Right cardiac atrium (tissue), 5 donors: Measurements from ENCODE around the gene ENTPD8. TPM values are rescaled to one million over a fixed set of nuclear protein-coding genes. Genes with fewer than 3 reads are reported as not detected.

Source experiments
- ATAC-seq, 2 donors: fragments of 200-7000 bp; cut with Tn5 transposase; one replicate each; pipeline versions ENCODE4 v1.8.0 to v1.9.1; 2020; ENCODE audit warnings: moderate library complexity in 2 of 2, mild to moderate bottlenecking in 1 of 2
- DNase-seq, 3 donors: peaks; one replicate each; pipeline ENCODE4 v3.0.0-alpha.2; 2020
- H3K27ac ChIP-seq: one replicate; pipeline ENCODE4 v1.5.1; 2013; ENCODE audit warnings: mild to moderate bottlenecking, low read length, control low read depth, moderate library complexity
- H3K27me3 ChIP-seq: one replicate; pipeline ENCODE4 v1.6.1; 2013; ENCODE audit not compliant: control insufficient read depth, insufficient read depth
- H3K4me1 ChIP-seq: one replicate; pipeline ENCODE4 v1.6.1; 2013; ENCODE audit warnings: low read length; ENCODE audit not compliant: control insufficient read depth, insufficient read depth
- H3K4me3 ChIP-seq: one replicate; pipeline ENCODE4 v1.5.1; 2013; ENCODE audit warnings: low read length, control low read depth
- H3K9me3 ChIP-seq: one replicate; pipeline ENCODE4 v1.6.1; 2013; ENCODE audit warnings: low read length; ENCODE audit not compliant: control insufficient read depth
- WGBS: extraction: QIAGEN DNeasy Blood & Tissue Kit; methylation state at CpG from one replicate; pipeline ENCODE4 v1.1.7; 2013; 5-methylcytosine and 5-hydroxymethylcytosine counted together
- intact Hi-C, 4 donors: fragments of 100-400 bp; cut with DNase I; formaldehyde crosslinking; loops; one replicate each; pipeline versions ENCODE4 v1.11.0 to v1.14.0; 2022 to 2023
- polyA plus RNA-seq: library from polyadenylated mRNA; stranded (reverse); fragments of 200-250 nt; gene quantifications from one replicate; pipeline ENCODE4 v1.2.3, GENCODE V29; 2013
- total RNA-seq, 4 donors: library from RNA; stranded (reverse); fragmentation: NEBNext Ultra II Directional; extraction: Animal tissue kit (Norgen Biotek cat#: 25700); gene quantifications; one replicate each; pipeline ENCODE4 v1.2.1, GENCODE V29; 2021
- donor health status: healthy with polysubstance abuse.
- donor health status: DM: no; HTN: yes; CAD: no.
- donor health status: DM: no; HTN: no; CAD: no.
- donor health status: DM: no; HTN: yes; CAD: no; lungs with severe emphysema.
- donor health status: DM: yes; HTN: yes; CAD: no.

ENTPD8 gene
- total and polyA plus RNA-seq, 5 donors, result not detected

DNA sequence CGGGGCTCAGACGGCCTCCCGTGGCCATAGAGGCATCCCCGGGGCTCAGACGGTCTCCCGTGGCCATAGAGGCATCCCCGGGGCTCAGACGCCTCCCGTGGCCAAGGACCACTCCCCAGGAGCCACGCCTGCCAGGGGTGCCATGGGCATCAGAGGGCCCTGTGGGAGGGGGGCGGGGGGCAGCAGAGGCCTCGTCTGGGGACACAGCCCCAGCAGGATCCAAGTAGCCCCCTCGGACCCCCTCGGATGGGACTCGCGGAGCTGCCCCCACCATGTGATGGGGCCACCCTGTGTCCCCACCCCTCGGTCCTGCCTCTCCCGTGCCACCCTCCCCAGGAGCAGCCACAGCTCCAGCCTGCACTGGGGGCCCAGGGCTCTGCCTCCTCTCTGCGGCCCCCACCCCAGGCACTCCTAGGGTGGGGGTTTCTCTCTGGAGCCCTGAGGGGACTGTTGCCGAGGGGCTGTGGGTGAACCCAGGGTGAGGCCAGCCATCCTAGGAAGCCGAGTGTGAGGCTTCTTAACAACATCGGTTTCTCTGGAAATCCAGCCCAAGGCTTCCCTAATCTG, 2.5 kb downstream of the ENTPD8 start:
- WGBS, result 83% methylated on average over 22 of the region's 22 CpGs
- no peaks in the 10 kb centered on the region for H3K4me1 ChIP-seq
- ATAC-seq (no peak), DNase-seq (peak; percentile 10 to 58 (median 32))
- no peaks in the 10 kb centered on the region for H3K9me3 ChIP-seq
- intact Hi-C loops, result no loop called here
- no peak overlapping the region for H3K27ac ChIP-seq
- H3K27me3 ChIP-seq, result no peaks in the 10 kb centered on the region
- H3K4me3 ChIP-seq, result no peak overlapping the region

DNA sequence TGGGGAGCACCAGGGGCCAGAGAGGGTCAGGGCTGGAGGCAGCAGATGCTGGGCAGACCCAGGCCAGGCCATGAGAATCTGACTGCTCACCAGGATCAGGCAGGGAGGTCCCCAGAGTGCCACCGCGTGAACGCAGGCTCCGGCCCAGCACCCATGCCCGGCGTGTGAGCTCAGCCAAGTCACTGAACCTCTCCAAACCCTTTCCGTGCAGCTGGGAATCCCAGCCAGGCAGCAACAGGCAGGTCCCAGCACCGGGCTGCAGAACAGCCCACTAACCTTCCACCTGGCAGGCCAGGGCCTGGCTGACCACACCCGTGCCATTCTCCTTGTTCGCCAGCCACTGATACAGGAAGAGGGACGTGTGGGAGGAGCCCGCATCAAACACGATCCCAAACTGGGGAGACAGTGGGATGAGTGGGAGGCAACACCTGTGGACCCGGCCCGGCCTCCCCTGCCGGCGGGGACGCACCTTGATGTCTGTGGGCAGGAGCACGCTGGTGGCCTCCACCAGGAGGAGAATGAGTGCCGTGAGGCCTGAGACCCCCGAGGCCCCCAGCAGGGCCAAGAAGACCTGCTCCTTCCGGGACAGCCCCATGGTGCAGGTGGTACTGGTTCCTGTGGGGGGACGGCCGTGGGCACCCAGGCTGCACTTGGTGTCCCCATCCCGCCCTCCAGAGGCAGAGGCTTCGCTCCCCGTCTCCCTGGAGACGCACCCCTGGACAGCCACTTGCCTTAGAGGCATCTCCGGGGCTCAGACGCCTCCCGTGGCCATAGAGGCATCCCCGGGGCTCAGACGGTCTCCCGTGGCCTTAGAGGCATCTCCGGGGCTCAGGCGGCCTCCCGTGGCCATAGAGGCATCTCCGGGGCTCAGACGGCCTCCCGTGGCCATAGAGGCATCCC, 3.2 kb downstream of the ENTPD8 start:
- H3K4me1 ChIP-seq, result no peaks in the 10 kb centered on the region
- intact Hi-C loops, result no loop called here
- no peak overlapping the region for H3K27ac ChIP-seq
- H3K4me3 ChIP-seq, result no peak overlapping the region
- WGBS, result 81% methylated on average over 40 of the region's 40 CpGs
- ATAC-seq (no peak), DNase-seq (peak in 2 of 3 donors; percentile 42 to 53)
- no peaks in the 10 kb centered on the region for H3K9me3 ChIP-seq
- H3K27me3 ChIP-seq, result no peaks in the 10 kb centered on the region

DNA sequence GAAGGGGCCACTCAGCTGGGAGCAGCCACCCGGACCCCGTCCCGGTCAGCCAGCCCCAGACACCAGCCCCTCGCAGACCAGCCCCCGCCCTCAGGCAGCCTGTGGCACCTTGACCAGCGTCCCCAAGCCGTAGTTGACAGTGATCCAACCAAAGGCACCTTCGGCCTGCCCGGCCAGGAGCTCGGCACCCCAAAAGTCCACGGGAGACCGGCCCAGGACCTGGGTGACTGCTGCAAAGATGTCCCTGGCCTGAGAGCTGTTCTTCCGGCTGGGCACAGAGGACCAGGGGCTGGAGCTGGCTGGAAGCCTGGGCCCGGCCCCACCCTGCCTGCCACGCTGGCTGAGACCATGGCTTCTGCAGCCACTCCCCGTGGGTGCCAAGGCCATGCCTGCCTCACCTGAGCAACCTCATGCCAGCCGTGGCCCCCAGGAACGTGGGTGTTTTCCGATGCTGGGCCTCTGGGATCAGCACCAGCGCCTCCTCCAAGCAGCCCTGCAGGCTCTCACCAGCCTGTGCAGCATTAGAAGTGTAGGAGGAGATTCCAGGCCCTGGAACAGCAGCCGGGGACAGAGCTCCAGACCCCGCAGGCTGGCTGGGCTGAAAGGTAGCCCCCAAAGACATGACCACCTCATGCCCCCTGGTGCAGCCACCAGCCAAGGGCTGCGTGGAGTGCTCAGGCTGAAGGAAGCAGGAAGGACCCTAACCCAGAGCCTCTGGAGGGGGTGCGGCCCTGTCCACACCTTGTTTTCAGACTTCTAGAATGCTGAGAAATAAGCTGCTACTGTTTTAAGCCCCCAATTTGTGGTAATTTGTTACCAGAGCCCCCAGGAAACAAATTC, 4.2 kb downstream of the ENTPD8 start:
- ATAC-seq (no peak), DNase-seq (peak; percentile 13 to 58 (median 39))

DNA sequence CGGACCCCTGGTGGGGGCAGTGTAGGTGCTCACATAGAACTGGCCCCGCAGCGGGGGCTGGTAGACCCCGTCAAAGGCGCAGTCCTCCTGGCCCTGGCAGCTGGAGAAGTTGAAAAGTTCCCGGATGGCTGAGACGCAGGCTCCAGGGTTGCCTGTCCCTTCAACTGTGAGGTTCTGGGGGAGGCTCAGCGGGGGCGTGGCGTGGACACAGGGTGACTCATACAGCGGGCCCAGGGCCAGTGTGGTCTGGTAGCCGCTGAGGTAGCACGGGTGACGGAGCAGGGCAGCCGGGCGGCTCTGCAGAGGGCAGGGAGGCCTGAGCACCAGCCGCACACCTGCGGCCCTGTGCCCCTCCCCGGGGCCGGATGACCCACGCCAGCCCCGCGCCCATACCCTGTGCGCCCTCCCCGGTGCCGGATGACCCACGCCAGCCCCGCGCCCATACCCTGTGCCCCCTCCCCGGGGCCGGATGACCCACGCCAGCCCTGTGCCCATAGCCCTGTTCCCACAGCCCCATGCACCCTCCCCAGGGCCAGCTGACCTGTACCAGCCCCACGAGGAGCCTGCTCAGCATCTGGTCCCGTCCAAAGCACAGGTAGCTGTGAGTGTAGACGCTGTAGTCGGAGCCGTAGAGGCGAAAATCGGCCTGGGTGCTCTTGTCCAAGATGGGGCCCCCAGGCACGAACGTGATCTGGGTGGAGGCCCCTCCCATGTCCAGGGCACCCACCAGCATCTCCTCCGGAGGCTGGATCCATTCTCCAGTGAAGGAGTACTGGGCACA, 5.0 kb downstream of the ENTPD8 start:
- Histone ChIP-seq H3K4me1 (no peaks in the 10 kb centered on the region), H3K4me3 (no peak overlapping the region), H3K27ac (no peak overlapping the region), H3K9me3 (no peaks in the 10 kb centered on the region), H3K27me3 (no peaks in the 10 kb centered on the region)
- ATAC-seq, result peak; percentile 36 to 66
- peak; percentile 71 to 84 (median 83) for DNase-seq
- WGBS, result 74% methylated on average over 42 of the region's 42 CpGs
- intact Hi-C loops, result no loop called here

More for the DNA sequence above, 4.2 kb downstream of the ENTPD8 start:
- WGBS, result 80% methylated on average over 24 of the region's 24 CpGs
- intact Hi-C loops, result no loop called here
- no peaks in the 10 kb centered on the region for H3K4me1 ChIP-seq
- H3K27me3 ChIP-seq, result no peaks in the 10 kb centered on the region
- no peaks in the 10 kb centered on the region for H3K9me3 ChIP-seq
- H3K4me3 ChIP-seq, result no peak overlapping the region
- no peak overlapping the region for H3K27ac ChIP-seq

DNA sequence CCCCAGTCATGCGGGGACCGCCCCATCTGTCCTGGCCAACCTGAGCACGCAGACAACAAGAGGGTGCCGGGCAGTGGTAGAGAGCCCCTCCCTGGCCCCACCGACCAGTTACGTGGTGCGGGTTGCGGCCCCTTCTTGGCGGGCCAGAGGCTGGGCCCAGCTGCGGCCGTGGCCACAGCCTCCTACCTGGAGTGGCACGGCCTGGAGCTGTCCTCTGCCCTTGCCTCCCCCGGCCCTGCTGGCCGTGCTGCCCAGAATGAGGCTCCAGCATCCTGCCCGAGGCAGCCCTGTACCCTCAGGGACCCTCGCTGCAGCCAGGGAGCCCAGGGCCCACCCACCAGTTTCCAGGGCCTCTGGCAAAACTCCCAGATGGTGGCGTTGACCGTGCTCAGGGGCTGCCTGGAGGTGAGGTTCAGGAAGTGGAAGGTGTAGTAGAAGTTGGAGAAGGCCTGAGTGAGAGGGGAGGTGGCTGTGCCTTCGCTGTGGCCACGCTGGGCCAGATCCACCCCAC, 5.7 kb downstream of the ENTPD8 start:
- intact Hi-C loops, result no loop called here
- 76% methylated on average over 20 of the region's 20 CpGs for WGBS
- Histone ChIP-seq H3K9me3 (no peaks in the 10 kb centered on the region), H3K27me3 (no peaks in the 10 kb centered on the region), H3K27ac (no peak overlapping the region), H3K4me3 (no peak overlapping the region), H3K4me1 (no peaks in the 10 kb centered on the region)
- ATAC-seq, result no peak
- peak in 2 of 3 donors; percentile 12 to 43 for DNase-seq

DNA sequence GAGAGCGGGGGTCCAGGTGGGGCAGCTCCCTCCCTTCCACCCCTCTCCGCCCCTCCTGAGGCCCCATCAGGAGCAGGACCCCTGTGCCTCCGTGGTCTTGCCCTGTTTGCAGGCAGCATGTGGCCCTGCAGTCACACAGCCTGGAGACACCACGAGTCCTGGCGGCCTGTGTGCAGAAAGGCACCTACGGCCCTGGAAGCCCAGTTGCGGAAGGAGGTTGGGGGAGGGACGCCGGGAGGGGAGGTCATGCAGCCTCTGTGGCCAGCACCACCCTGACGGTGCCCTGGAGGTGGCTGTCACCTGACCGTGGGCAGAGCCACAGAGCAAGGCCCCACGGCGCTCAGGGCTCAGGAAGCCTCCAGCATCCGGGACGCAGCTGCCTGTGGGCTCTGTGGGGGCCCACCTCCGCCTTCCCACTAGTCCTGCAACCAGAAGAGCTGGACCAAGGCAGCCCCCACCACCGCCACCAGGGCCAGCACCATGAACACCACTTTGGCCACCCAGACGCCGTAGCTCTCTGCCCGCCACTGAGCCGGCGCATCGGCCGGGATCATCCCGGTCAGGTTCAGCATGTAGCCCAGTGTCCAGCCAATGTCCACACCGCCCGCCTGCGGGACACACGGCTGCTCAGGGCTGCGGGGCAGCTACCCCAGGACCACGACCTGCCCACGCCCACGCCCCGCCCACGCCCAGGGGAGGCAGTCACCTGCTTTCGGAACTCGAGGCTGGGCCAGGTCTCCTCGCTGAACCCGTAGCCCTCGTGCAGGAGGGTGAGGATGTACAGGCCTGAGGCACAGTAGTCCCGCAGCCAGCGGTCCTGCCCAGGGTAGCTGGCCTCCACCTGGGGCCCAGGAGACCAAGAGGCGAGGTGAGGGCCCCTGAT, 6.4 kb downstream of the ENTPD8 start:
- no peak overlapping the region for H3K27ac ChIP-seq
- DNase-seq (peak; percentile 19 to 61 (median 45)), ATAC-seq (no peak)
- WGBS, result 86% methylated on average over 43 of the region's 43 CpGs
- H3K4me3 ChIP-seq, result no peak overlapping the region
- H3K4me1 ChIP-seq, result no peaks in the 10 kb centered on the region
- no peaks in the 10 kb centered on the region for H3K9me3 ChIP-seq
- intact Hi-C loops, result no loop called here
- no peaks in the 10 kb centered on the region for H3K27me3 ChIP-seq

DNA sequence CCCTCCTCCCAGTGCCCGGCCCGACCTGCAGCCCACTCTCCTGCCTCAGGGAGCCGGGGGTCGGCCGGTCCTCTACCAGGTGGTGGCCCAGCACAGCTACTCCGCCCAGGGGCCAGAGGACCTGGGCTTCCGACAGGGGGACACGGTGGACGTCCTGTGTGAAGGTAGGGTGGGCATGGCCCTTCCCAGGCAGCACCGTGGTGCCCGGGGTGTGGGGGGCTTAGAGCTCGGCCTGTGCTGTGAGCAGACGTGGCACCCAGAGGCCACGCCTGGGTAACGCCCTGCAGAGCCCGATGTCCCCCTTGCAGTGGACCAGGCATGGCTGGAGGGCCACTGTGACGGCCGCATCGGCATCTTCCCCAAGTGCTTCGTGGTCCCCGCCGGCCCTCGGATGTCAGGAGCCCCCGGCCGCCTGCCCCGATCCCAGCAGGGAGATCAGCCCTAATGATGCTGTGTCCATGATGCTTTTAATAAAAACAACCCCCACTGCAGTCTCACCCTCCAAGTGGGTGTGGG, 7.2 kb downstream of the ENTPD8 start:
- Histone ChIP-seq H3K4me1 (no peaks in the 10 kb centered on the region), H3K9me3 (no peaks in the 10 kb centered on the region), H3K27ac (no peak overlapping the region), H3K27me3 (no peaks in the 10 kb centered on the region), H3K4me3 (no peak overlapping the region)
- ATAC-seq (no peak), DNase-seq (peak in 2 of 3 donors; percentile 42 to 48)
- intact Hi-C loops, result no loop called here
- WGBS, result 89% methylated on average over 26 of the region's 26 CpGs

DNA sequence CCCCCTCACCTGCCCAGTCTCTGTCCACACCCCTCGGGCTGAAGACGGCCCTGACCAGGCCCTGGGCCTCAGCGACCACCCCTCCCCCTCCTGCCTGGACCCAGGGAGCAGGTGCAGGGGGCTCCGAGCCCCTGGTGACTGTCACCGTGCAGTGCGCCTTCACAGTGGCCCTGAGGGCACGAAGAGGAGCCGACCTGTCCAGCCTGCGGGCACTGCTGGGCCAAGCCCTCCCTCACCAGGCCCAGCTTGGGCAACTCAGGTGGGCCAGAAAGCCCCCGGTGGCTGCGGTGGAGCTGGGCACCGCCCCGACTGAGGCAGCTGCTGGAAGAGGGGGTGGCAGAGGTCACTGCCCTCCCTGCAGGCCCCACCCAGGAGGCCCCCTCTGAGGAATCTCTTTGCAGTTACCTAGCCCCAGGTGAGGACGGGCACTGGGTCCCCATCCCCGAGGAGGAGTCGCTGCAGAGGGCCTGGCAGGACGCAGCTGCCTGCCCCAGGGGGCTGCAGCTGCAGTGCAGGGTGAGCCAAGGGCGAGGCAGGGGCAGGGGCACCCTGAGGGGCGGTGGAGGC, 7.7 kb downstream of the ENTPD8 start:
- Histone ChIP-seq H3K27ac (no peak overlapping the region), H3K9me3 (no peaks in the 10 kb centered on the region), H3K4me1 (no peaks in the 10 kb centered on the region), H3K4me3 (no peak overlapping the region), H3K27me3 (no peaks in the 10 kb centered on the region)
- DNase-seq, result peak; percentile 13 to 52 (median 51)
- 81% methylated on average over 19 of the region's 19 CpGs for WGBS
- intact Hi-C loops, result no loop called here
- no peak for ATAC-seq

DNA sequence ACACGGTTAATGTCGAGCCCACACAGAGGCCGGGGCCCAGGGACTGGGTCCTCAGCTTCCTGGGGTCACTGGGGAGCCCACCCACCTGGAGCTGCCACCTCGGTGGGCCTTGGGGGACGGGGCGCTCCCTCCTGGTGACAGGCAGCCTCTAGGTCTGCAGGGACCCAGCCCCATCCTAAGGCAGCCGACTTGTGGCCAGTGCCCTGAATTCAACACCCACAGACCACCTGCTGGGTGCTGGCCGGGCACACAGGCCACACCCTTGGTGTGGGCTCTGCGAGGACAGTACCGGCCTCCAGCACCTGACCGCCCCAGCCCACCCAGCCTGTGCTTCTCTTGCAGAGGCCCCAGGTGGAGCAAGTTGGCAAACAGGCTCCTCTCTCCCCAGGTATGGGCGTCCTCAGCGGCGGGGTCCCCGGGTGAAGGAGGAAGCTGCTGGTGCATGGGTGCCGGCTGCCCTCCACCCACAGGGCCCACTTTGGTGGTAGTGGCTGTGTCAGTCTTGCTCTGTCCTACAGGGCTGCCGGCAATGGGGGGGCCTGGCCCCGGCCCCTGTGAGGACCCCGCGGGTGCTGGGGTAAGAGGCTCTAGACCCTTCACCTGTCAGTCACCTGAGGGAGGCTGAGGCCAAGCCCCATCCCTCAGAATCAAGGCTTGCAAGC, 8.3 kb downstream of the ENTPD8 start:
- intact Hi-C loops, result no loop called here
- H3K27ac ChIP-seq, result no peak overlapping the region
- H3K4me3 ChIP-seq, result no peak overlapping the region
- H3K9me3 ChIP-seq, result no peaks in the 10 kb centered on the region
- no peaks in the 10 kb centered on the region for H3K27me3 ChIP-seq
- no peaks in the 10 kb centered on the region for H3K4me1 ChIP-seq
- peak; percentile 14 to 57 (median 42) for DNase-seq
- ATAC-seq, result no peak
- WGBS, result 93% methylated on average over 20 of the region's 20 CpGs
